ENCODE measurements around the gene PEAK1.

GRCh38 chr15:77370580-77370979, 49.3 kb downstream of the PEAK1 start:
- no peak for TF ChIP-seq CTCF (conservative IDR thresholded peaks at IDR 0.05; ENCODE audit: low read depth, low read length)
- TF ChIP-seq EZH2 (IDR thresholded peaks at IDR 0.05; ENCODE audit: low read length, unreplicated experiment): no peak
- no peak for TF ChIP-seq EZH2phosphoT487 (IDR thresholded peaks at IDR 0.05; ENCODE audit: borderline replicate concordance, low read length)

All from PC-3 (cell line).